Neural cell (in vitro differentiated cells): ENCODE measurements around the gene DIS3L2. TPM values are rescaled to one million over a fixed set of nuclear protein-coding genes. Genes with fewer than 3 reads are reported as not detected.

Experiments
- H2AFZ ChIP-seq: fragments of 200-600, 300-800 bp; sonication (generic), shearing (Covaris generic); 2 replicates; pipeline ENCODE4 v1.6.0; 2014; ENCODE audit warnings: low read depth, mild to moderate bottlenecking, antibody characterized with exemption, low read length, moderate library complexity
- H3F3A ChIP-seq: fragments of 200-600 bp; shearing (Covaris generic); 2 replicates; pipeline ENCODE4 v1.6.1; 2016; ENCODE audit warnings: mild to moderate bottlenecking, moderate library complexity, mixed read lengths, antibody characterized with exemption, low read length; ENCODE audit not compliant: insufficient read depth, poor library complexity, severe bottlenecking
- H3K27ac ChIP-seq: fragments of 200-600, 300-800 bp; sonication (generic), shearing (Covaris generic); 2 replicates; pipeline ENCODE4 v1.5.1; 2014; ENCODE audit warnings: mild to moderate bottlenecking, low read length, moderate library complexity
- H3K27me3 ChIP-seq: fragments of 300-800, 200-600 bp; sonication (generic), shearing (Covaris generic); 2 replicates; pipeline ENCODE4 v1.6.0; 2014; ENCODE audit warnings: mild to moderate bottlenecking, low read depth, low read length, moderate library complexity; ENCODE audit not compliant: insufficient read depth
- H3K36me3 ChIP-seq: fragments of 300-800, 200-600 bp; sonication (generic), shearing (Covaris generic); 2 replicates; pipeline ENCODE4 v1.5.1; 2014; ENCODE audit warnings: mild to moderate bottlenecking, antibody characterized with exemption, low read length, moderate library complexity; ENCODE audit not compliant: insufficient read depth
- H3K4me2 ChIP-seq: fragments of 300-800, 200-600 bp; sonication (generic), shearing (Covaris generic); 2 replicates; pipeline ENCODE4 v1.6.0; 2014; ENCODE audit warnings: mild to moderate bottlenecking, low read length
- H3K4me3 ChIP-seq: fragments of 300-800, 200-600 bp; sonication (generic), shearing (Covaris generic); 2 replicates; pipeline ENCODE4 v1.5.1; 2014; ENCODE audit warnings: mild to moderate bottlenecking, low read length, moderate library complexity
- H3K79me2 ChIP-seq: fragments of 200-600 bp; shearing (Covaris generic); replicated peaks from 2 replicates; pipeline ENCODE4 v1.6.0; 2014; ENCODE audit warnings: mild to moderate bottlenecking, low read length, moderate library complexity; ENCODE audit not compliant: insufficient read depth
- H3K9ac ChIP-seq: fragments of 300-800, 200-600 bp; sonication (generic), shearing (Covaris generic); 2 replicates; pipeline ENCODE4 v1.6.1; 2016; ENCODE audit warnings: mild to moderate bottlenecking, low read length, mixed read lengths
- H3K9me2 ChIP-seq: fragments of 200-600 bp; shearing (Covaris generic); 2 replicates; pipeline ENCODE4 v1.6.1; 2016; ENCODE audit warnings: mild to moderate bottlenecking, low read length, mixed read lengths; ENCODE audit not compliant: insufficient read depth
- H3K9me3 ChIP-seq: fragments of 200-600, 300-800 bp; sonication (generic), shearing (Covaris generic); 2 replicates; pipeline ENCODE4 v1.6.1; 2016; ENCODE audit warnings: mild to moderate bottlenecking, mixed run types, low read length, moderate library complexity, mixed read lengths
- H4K20me1 ChIP-seq: fragments of 200-600 bp; shearing (Covaris generic); 2 replicates; pipeline ENCODE4 v1.6.1; 2016; ENCODE audit warnings: mild to moderate bottlenecking, mixed run types; ENCODE audit not compliant: insufficient read depth
- CTCF ChIP-seq: fragments of 450-650 bp; IDR thresholded peaks from 2 replicates; pipeline ENCODE4 v1.5.1; 2014; ENCODE audit warnings: antibody characterized with exemption, mild to moderate bottlenecking, moderate library complexity; ENCODE audit not compliant: poor library complexity, severe bottlenecking
- EP300 ChIP-seq: fragments of 450-650 bp; conservative IDR thresholded peaks from 2 replicates; pipeline ENCODE4 v1.6.1; 2014; ENCODE audit warnings: antibody characterized with exemption, mild to moderate bottlenecking, moderate library complexity; ENCODE audit not compliant: poor library complexity, severe bottlenecking
- EZH2 ChIP-seq: fragments of 200-600, 300-800 bp; shearing (Covaris generic), sonication (generic); IDR thresholded peaks from 2 replicates; pipeline ENCODE4 v1.6.1; 2014; ENCODE audit warnings: antibody characterized with exemption, low read length, borderline replicate concordance, mild to moderate bottlenecking; ENCODE audit not compliant: insufficient read depth, poor library complexity, severe bottlenecking
- MXI1 ChIP-seq: fragments of 450-650 bp; conservative IDR thresholded peaks from 2 replicates; pipeline ENCODE4 v1.6.1; 2014; ENCODE audit warnings: antibody characterized with exemption, mild to moderate bottlenecking; ENCODE audit not compliant: poor library complexity, severe bottlenecking
- POLR2AphosphoS5 ChIP-seq: IDR thresholded peaks from 2 replicates; pipeline ENCODE4 v1.6.1; 2012
- RAD21 ChIP-seq: fragments of 450-650 bp; conservative IDR thresholded peaks from 2 replicates; pipeline ENCODE4 v1.6.1; 2014; ENCODE audit warnings: antibody characterized with exemption, mild to moderate bottlenecking, moderate library complexity
- REST ChIP-seq: IDR thresholded peaks from 2 replicates; pipeline ENCODE4 v1.6.1; 2012; ENCODE audit warnings: borderline replicate concordance
- SMC3 ChIP-seq: fragments of 450-650 bp; conservative IDR thresholded peaks from 2 replicates; pipeline ENCODE4 v1.6.1; 2014; ENCODE audit warnings: antibody characterized with exemption, mild to moderate bottlenecking, moderate library complexity; ENCODE audit not compliant: poor library complexity
- TAF1 ChIP-seq: IDR thresholded peaks from 2 replicates; pipeline ENCODE4 v1.6.1; 2012; ENCODE audit warnings: low read depth
- polyA plus RNA-seq: library from polyadenylated mRNA; depleted of rRNA; stranded (reverse); fragments of >200 nt; gene quantifications from 2 replicates; pipeline ENCODE4 v1.2.3, GENCODE V29; 2014

Gene DIS3L2
- polyA plus RNA-seq, 1 donor from 2014 or later: 20.0 TPM

- Histone ChIP-seq H3K36me3 (no peaks in the 10 kb centered on the region), H3K4me2 (no peak overlapping the region), H3F3A (no peaks in the 10 kb centered on the region), H3K79me2 (no peaks in the 10 kb centered on the region), H4K20me1 (no peaks in the 10 kb centered on the region), H3K9ac (no peak overlapping the region), H3K4me3 (no peak overlapping the region), H3K27ac (no peak overlapping the region), H3K27me3 (peaks cover 42% of the 10 kb centered on the region), H3K9me2 (no peaks in the 10 kb centered on the region), H2AFZ (no peak overlapping the region), H3K9me3 (no peaks in the 10 kb centered on the region)
- TF ChIP-seq EZH2: peak; percentile 44
- TF ChIP-seq POLR2AphosphoS5: no peak
Measured at GRCh38 chr2:232351686-232352510, 390.4 kb downstream of the DIS3L2 start.

DNA sequence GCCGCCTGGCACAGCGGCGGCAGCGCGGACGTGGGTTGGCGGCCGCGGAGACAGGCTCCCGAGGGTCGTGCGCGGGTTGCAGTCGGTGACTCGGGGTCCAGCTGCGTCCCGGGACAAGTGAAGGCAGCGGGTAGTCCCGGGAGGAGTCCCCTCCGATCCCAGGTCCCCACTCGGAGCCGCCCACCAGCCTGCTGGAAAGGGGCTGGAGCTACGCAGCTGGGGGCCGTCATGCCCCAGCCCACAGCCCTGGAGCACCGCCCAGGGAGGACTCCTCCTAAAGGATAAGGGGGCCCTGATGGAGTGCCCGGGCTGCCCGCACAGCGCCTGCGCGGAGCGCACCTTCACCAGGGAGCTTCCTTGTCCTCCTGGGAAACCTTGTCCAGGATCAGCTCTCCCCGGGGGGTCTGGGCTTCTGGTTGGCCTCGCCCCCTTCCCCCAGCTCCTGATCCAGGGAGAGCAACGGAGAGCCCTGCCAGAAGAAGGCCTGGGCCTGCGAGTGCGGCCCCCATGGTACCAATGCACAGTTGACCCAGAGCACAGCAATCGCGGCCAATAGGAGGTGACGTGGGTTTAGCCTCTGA lies 391.1 kb downstream of the DIS3L2 start:
- no peak overlapping the region for H3K27ac ChIP-seq
- H3K9ac ChIP-seq: no peak overlapping the region
- H3K4me2 ChIP-seq: no peak overlapping the region
- H3K36me3 ChIP-seq: no peaks in the 10 kb centered on the region
- no peaks in the 10 kb centered on the region for H4K20me1 ChIP-seq
- H2AFZ ChIP-seq: no peak overlapping the region
- no peaks in the 10 kb centered on the region for H3K79me2 ChIP-seq
- H3K9me3 ChIP-seq: no peaks in the 10 kb centered on the region
- H3K4me3 ChIP-seq: no peak overlapping the region
- no peaks in the 10 kb centered on the region for H3K9me2 ChIP-seq
- H3K27me3 ChIP-seq: peaks cover 42% of the 10 kb centered on the region
- H3F3A ChIP-seq: no peaks in the 10 kb centered on the region
- no peak for TF ChIP-seq EZH2
- no peak for TF ChIP-seq EP300
- no peak for TF ChIP-seq SMC3
- no peak for TF ChIP-seq TAF1
- no peak for TF ChIP-seq REST
- no peak for TF ChIP-seq POLR2AphosphoS5

GRCh38 chr2:232353096-232353495 lies 391.6 kb downstream of the DIS3L2 start:
- Histone ChIP-seq H3K27me3 (peaks cover 42% of the 10 kb centered on the region), H3K79me2 (no peaks in the 10 kb centered on the region)

More at GRCh38 chr2:232353096-232353495, 391.6 kb downstream of the DIS3L2 start:
- H3K9me2 ChIP-seq: no peaks in the 10 kb centered on the region
- no peaks in the 10 kb centered on the region for H3F3A ChIP-seq
- no peaks in the 10 kb centered on the region for H3K36me3 ChIP-seq
- H3K9ac ChIP-seq: no peak overlapping the region
- no peak overlapping the region for H3K4me3 ChIP-seq
- no peak for TF ChIP-seq REST
- TF ChIP-seq RAD21: no peak
- no peak for TF ChIP-seq CTCF
- no peak for TF ChIP-seq SMC3
- TF ChIP-seq EZH2: no peak
- TF ChIP-seq TAF1: no peak
- no peak for TF ChIP-seq EP300
- no peak for TF ChIP-seq MXI1
- no peak for TF ChIP-seq POLR2AphosphoS5
- H4K20me1 ChIP-seq: no peaks in the 10 kb centered on the region
- no peak overlapping the region for H3K4me2 ChIP-seq
- no peak overlapping the region for H2AFZ ChIP-seq
- H3K9me3 ChIP-seq: no peaks in the 10 kb centered on the region
- H3K27ac ChIP-seq: no peak overlapping the region
